Esophagus muscularis mucosa (tissue), 3 donors: ENCODE data around the gene LRRC4C.
"Not testable (repeated sequence)": the region's sequence is repeated elsewhere in the genome, so short reads cannot be mapped to it uniquely, and the experiment has no call there.

Source experiments
- CTCF ChIP-seq, 3 experiments: fragments of 200-600 bp in 2 of 3; fragments of 450-650 bp in 1 of 3; sonication (generic) in 2 of 3; IDR thresholded peaks; one replicate each; pipeline ENCODE4 v1.5.1; 2017 to 2019; ENCODE audit warnings: antibody characterized with exemption in 3 of 3, mild to moderate bottlenecking in 2 of 3, moderate library complexity in 1 of 3
- POLR2A ChIP-seq: fragments of 450-650 bp; IDR thresholded peaks from one replicate; pipeline ENCODE4 v1.6.1; 2017; ENCODE audit warnings: antibody characterized with exemption, moderate library complexity, mild to moderate bottlenecking, low read depth
- POLR2AphosphoS5 ChIP-seq, 2 donors: sonication (generic); formaldehyde crosslinking; IDR thresholded peaks; one replicate each; pipeline ENCODE4 v1.6.1; 2017; ENCODE audit warnings: antibody characterized with exemption in 2 of 2

- TF ChIP-seq POLR2A; CTCF (IDR thresholded peaks at IDR 0.05); POLR2AphosphoS5 (IDR thresholded peaks at IDR 0.05): not testable (repeated sequence)
Observed at GRCh38 chr11:40522080-40522479, 937.4 kb downstream of the LRRC4C start.
